ENCODE results near the gene CMIP.

DNA sequence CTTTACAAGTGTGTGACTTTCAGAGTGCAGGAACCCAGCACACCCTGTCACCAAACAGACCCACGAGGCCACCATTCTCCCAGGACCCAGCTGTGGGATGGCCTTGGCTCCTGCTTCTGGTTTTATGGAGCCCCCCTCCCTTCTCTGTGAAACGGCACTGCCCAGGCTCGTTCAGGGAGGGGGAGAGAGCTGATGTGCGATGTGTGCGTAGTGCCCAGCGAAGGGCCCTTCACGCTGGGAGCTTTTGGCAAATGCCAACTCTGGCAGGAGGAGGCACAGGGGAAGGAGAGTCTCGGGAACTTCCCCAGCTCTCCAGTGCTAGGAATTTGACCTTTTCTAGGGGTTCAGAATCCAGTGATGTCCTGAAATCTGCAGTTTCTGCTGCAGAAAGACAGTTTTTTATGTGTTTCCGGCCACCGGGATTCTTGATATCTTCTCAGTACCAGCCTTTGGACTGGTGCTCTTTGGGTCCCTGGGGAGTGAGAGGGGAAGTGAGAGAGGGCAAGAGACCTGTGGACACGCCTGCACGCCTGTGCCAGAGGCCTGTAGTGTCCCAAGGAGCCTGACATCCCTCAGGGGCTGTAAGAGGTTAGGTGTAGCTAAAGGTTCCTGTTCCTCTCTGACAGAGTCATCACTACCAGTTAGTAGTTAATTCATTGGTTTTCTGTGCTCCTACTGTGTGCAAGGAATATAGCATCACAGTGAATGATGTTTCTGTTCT, 45.1 kb downstream of the CMIP start:
- TF ChIP-seq, protein P1, sequence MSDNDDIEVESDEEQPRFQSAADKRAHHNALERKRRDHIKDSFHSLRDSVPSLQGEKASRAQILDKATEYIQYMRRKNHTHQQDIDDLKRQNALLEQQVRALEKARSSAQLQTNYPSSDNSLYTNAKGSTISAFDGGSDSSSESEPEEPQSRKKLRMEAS (CRISPR knock-in tag; IDR thresholded peaks at IDR 0.05) = no peak
- TF ChIP-seq, protein P2, sequence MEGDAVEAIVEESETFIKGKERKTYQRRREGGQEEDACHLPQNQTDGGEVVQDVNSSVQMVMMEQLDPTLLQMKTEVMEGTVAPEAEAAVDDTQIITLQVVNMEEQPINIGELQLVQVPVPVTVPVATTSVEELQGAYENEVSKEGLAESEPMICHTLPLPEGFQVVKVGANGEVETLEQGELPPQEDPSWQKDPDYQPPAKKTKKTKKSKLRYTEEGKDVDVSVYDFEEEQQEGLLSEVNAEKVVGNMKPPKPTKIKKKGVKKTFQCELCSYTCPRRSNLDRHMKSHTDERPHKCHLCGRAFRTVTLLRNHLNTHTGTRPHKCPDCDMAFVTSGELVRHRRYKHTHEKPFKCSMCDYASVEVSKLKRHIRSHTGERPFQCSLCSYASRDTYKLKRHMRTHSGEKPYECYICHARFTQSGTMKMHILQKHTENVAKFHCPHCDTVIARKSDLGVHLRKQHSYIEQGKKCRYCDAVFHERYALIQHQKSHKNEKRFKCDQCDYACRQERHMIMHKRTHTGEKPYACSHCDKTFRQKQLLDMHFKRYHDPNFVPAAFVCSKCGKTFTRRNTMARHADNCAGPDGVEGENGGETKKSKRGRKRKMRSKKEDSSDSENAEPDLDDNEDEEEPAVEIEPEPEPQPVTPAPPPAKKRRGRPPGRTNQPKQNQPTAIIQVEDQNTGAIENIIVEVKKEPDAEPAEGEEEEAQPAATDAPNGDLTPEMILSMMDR (IDR thresholded peaks at IDR 0.05) = no peak
- TF ChIP-seq ZNF219 (CRISPR knock-in tag; IDR thresholded peaks at IDR 0.05; ENCODE audit: borderline replicate concordance) = no peak
- TF ChIP-seq, protein P3, sequence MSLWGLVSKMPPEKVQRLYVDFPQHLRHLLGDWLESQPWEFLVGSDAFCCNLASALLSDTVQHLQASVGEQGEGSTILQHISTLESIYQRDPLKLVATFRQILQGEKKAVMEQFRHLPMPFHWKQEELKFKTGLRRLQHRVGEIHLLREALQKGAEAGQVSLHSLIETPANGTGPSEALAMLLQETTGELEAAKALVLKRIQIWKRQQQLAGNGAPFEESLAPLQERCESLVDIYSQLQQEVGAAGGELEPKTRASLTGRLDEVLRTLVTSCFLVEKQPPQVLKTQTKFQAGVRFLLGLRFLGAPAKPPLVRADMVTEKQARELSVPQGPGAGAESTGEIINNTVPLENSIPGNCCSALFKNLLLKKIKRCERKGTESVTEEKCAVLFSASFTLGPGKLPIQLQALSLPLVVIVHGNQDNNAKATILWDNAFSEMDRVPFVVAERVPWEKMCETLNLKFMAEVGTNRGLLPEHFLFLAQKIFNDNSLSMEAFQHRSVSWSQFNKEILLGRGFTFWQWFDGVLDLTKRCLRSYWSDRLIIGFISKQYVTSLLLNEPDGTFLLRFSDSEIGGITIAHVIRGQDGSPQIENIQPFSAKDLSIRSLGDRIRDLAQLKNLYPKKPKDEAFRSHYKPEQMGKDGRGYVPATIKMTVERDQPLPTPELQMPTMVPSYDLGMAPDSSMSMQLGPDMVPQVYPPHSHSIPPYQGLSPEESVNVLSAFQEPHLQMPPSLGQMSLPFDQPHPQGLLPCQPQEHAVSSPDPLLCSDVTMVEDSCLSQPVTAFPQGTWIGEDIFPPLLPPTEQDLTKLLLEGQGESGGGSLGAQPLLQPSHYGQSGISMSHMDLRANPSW (CRISPR knock-in tag; conservative IDR thresholded peaks at IDR 0.05; ENCODE audit: low read depth) = no peak

Data from WTC11 (cell line).